Prostate gland (tissue), 2 donors: ENCODE results near the gene TRAPPC13.

ENCODE experiments used
- POLR2A ChIP-seq: fragments of 450-650 bp; IDR thresholded peaks from one replicate; pipeline ENCODE4 v1.6.1; 2016; ENCODE audit warnings: antibody characterized with exemption, mild to moderate bottlenecking
- POLR2AphosphoS5 ChIP-seq: sonication (generic); formaldehyde crosslinking; IDR thresholded peaks from one replicate; pipeline ENCODE4 v1.6.1; 2017; ENCODE audit warnings: antibody characterized with exemption
- TF ChIP-seq, protein P1 (sequence below), 4 experiments: fragments of 200-600 bp in 2 of 4; fragments of 450-650 bp in 2 of 4; sonication (generic) in 2 of 4; IDR thresholded peaks; 1 replicate in 3 of 4; 2 replicates in 1 of 4; pipeline ENCODE4 v1.5.1; 2016 to 2019; ENCODE audit warnings: antibody characterized with exemption in 4 of 4, mild to moderate bottlenecking in 2 of 4, moderate library complexity in 2 of 4

DNA sequence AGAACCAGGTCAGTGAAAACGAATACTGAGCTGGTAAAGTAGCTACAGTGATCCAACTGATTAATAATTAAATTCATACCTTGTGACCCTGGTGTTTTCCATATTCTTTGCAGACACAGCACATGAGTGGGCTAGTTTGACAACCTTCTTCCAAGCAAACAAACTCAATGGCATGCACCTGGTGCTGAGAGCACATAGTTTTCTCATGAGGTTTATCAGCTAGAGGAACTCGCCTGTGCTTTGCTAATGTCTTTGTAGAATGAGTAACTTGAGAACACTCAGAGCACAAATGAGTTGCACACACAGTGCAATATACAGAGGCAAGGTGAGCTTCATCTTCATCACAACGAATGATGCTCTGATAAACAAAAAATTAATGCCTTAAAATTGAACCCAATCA, 13.3 kb upstream of the TRAPPC13 start:
- TF ChIP-seq, protein P1, sequence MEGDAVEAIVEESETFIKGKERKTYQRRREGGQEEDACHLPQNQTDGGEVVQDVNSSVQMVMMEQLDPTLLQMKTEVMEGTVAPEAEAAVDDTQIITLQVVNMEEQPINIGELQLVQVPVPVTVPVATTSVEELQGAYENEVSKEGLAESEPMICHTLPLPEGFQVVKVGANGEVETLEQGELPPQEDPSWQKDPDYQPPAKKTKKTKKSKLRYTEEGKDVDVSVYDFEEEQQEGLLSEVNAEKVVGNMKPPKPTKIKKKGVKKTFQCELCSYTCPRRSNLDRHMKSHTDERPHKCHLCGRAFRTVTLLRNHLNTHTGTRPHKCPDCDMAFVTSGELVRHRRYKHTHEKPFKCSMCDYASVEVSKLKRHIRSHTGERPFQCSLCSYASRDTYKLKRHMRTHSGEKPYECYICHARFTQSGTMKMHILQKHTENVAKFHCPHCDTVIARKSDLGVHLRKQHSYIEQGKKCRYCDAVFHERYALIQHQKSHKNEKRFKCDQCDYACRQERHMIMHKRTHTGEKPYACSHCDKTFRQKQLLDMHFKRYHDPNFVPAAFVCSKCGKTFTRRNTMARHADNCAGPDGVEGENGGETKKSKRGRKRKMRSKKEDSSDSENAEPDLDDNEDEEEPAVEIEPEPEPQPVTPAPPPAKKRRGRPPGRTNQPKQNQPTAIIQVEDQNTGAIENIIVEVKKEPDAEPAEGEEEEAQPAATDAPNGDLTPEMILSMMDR (IDR thresholded peaks at IDR 0.05) = no peak
- no peak for TF ChIP-seq POLR2A
- TF ChIP-seq POLR2AphosphoS5 = no peak
